ENCODE measurements around the gene RMP24.
"Not testable (repeated sequence)": the region's sequence is repeated elsewhere in the genome, so short reads cannot be mapped to it uniquely, and the experiment has no call there.

RMP24 gene

GRCh38 chr18:35972197-35973000 lies at the start of gene RMP24:
TSS of gene RMP24 (plus strand) at chr18:35972679.
- peak; percentile 96 for DNase-seq (ENCODE audit: low spot score)

GRCh38 chr18:35923939-35924684 lies 48.4 kb upstream of the RMP24 start:
- DNase-seq (ENCODE audit: low spot score): no peak

- no peak for DNase-seq (ENCODE audit: low spot score)
Measured at GRCh38 chr18:35926884-35927283, 45.6 kb upstream of the RMP24 start.

GRCh38 chr18:35927430-35927829 lies 45.0 kb upstream of the RMP24 start:
- DNase-seq (ENCODE audit: low spot score): no peak

- peak; percentile 83 for DNase-seq (ENCODE audit: low spot score)
Measured at GRCh38 chr18:35933982-35934381, 38.5 kb upstream of the RMP24 start.

GRCh38 chr18:35934891-35935290 lies 37.6 kb upstream of the RMP24 start:
- DNase-seq (ENCODE audit: low spot score): no peak

GRCh38 chr18:35935805-35936204 lies 36.7 kb upstream of the RMP24 start:
- no peak for DNase-seq (ENCODE audit: low spot score)

GRCh38 chr18:35936951-35937350 lies 35.5 kb upstream of the RMP24 start:
- DNase-seq (ENCODE audit: low spot score): no peak

- DNase-seq (ENCODE audit: low spot score): peak; percentile 76
Measured at GRCh38 chr18:35938158-35938557, 34.3 kb upstream of the RMP24 start.

- DNase-seq (ENCODE audit: low spot score): peak; percentile 27
Measured at GRCh38 chr18:35938562-35938961, 33.9 kb upstream of the RMP24 start.

GRCh38 chr18:35939138-35939537 lies 33.3 kb upstream of the RMP24 start:
- no peak for DNase-seq (ENCODE audit: low spot score)

GRCh38 chr18:35941299-35941698 lies 31.2 kb upstream of the RMP24 start:
- DNase-seq (ENCODE audit: low spot score): no peak

GRCh38 chr18:35942133-35942532 lies 30.3 kb upstream of the RMP24 start:
- DNase-seq (ENCODE audit: low spot score): no peak

GRCh38 chr18:35942661-35943060 lies 29.8 kb upstream of the RMP24 start:
- no peak for DNase-seq (ENCODE audit: low spot score)

GRCh38 chr18:35948080-35948479 lies 24.4 kb upstream of the RMP24 start:
- DNase-seq (ENCODE audit: low spot score): no peak

- no peak for DNase-seq (ENCODE audit: low spot score)
Measured at GRCh38 chr18:35949090-35949489, 23.4 kb upstream of the RMP24 start.

GRCh38 chr18:35949903-35950627 lies 22.4 kb upstream of the RMP24 start:
- peak; percentile 66 for DNase-seq (ENCODE audit: low spot score)

- no peak for DNase-seq (ENCODE audit: low spot score)
Measured at GRCh38 chr18:35950628-35950982, 21.9 kb upstream of the RMP24 start.

- no peak for DNase-seq (ENCODE audit: low spot score)
Measured at GRCh38 chr18:35953688-35954087, 18.8 kb upstream of the RMP24 start.

GRCh38 chr18:35956226-35956625 lies 16.3 kb upstream of the RMP24 start:
- DNase-seq (ENCODE audit: low spot score): no peak

- DNase-seq (ENCODE audit: low spot score): no peak
Measured at GRCh38 chr18:35962320-35962719, 10.2 kb upstream of the RMP24 start.

GRCh38 chr18:35964319-35964718 lies 8.2 kb upstream of the RMP24 start:
- DNase-seq (ENCODE audit: low spot score): no peak

- DNase-seq (ENCODE audit: low spot score): not testable (repeated sequence)
Measured at GRCh38 chr18:35967866-35968265, 4.6 kb upstream of the RMP24 start.

All from kidney tubule cell (primary cell).